PC-9 (cell line): Measurements from ENCODE around the gene BUB1. TPM values are rescaled to one million over a fixed set of nuclear protein-coding genes. Genes with fewer than 3 reads are reported as not detected.

Source experiments
- BruUV-seq: library from RNA; stranded (reverse); fragments of 400-500 nt; replicated peaks from 2 replicates; lab custom pipeline; 2021; lab: Mats Ljungman, UMichigan
- CTCF ChIA-PET: fragments of 300-600 bp; sonication (Branson Sonifier 250); formaldehyde crosslinking; loops from one replicate; lab custom pipeline; 2022; ENCODE audit warnings: antibody characterized with exemption; lab: Charles Lee
- POLR2A ChIA-PET: fragments of 300-600 bp; sonication (Branson Sonifier 250); formaldehyde crosslinking; loops from one replicate; lab custom pipeline; 2022; ENCODE audit warnings: antibody characterized with exemption; ENCODE audit not compliant: unreplicated experiment; lab: Charles Lee
- DNase-seq, 2 experiments: peaks; one replicate each; pipeline versions ENCODE4 v3.0.0 to v3.0.0-alpha.2; 2015 to 2022; ENCODE audit warnings: mixed read lengths in 1 of 2
- H2AFZ ChIP-seq: fragments of 200-600 bp; sonication (generic); 2 replicates; pipeline ENCODE4 v1.8.1; 2017; ENCODE audit warnings: antibody characterized with exemption
- H3F3A ChIP-seq: fragments of 200-600 bp; sonication (generic); 2 replicates; pipeline ENCODE4 v1.8.1; 2017; ENCODE audit warnings: antibody characterized with exemption, mild to moderate bottlenecking, low read depth; ENCODE audit not compliant: insufficient read depth
- H3K27ac ChIP-seq: fragments of 200-600 bp; sonication (generic); 2 replicates; pipeline ENCODE4 v1.6.1; 2016; ENCODE audit warnings: mixed run types
- H3K27me3 ChIP-seq: fragments of 200-600 bp; sonication (generic); 2 replicates; pipeline ENCODE4 v1.6.1; 2016; ENCODE audit warnings: low read depth, mixed run types; ENCODE audit not compliant: insufficient read depth
- H3K36me3 ChIP-seq: fragments of 200-600 bp; sonication (generic); 2 replicates; pipeline ENCODE4 v1.6.1; 2016; ENCODE audit warnings: low read depth, mixed run types
- H3K4me1 ChIP-seq: fragments of 200-600 bp; sonication (generic); replicated peaks from 2 replicates; pipeline ENCODE4 v1.6.1; 2016; ENCODE audit warnings: mixed run types; ENCODE audit not compliant: insufficient read depth
- H3K4me2 ChIP-seq: fragments of 200-600 bp; sonication (generic); 2 replicates; pipeline ENCODE4 v1.6.1; 2017; ENCODE audit warnings: mixed run types
- H3K4me3 ChIP-seq: fragments of 200-600 bp; sonication (generic); 2 replicates; pipeline ENCODE4 v1.6.1; 2016; ENCODE audit warnings: mixed run types
- H3K79me2 ChIP-seq: fragments of 200-600 bp; sonication (generic); 2 replicates; pipeline ENCODE4 v1.6.1; 2017; ENCODE audit warnings: low read depth, mixed run types
- H3K9me2 ChIP-seq: fragments of 200-600 bp; sonication (generic); 2 replicates; pipeline ENCODE4 v1.8.1; 2017; ENCODE audit warnings: mild to moderate bottlenecking; ENCODE audit not compliant: insufficient read depth
- H3K9me3 ChIP-seq: fragments of 200-600 bp; sonication (generic); 2 replicates; pipeline ENCODE4 v1.8.1; 2016; ENCODE audit warnings: low read depth; ENCODE audit not compliant: insufficient read depth
- H4K20me1 ChIP-seq: fragments of 200-600 bp; sonication (generic); 2 replicates; pipeline ENCODE4 v1.8.1; 2017; ENCODE audit not compliant: insufficient read depth
- CTCF ChIP-seq: fragments of 200-600 bp; sonication (generic); conservative IDR thresholded peaks from 2 replicates; pipeline ENCODE4 v1.6.1; 2017; ENCODE audit warnings: mixed run types, antibody characterized with exemption, mild to moderate bottlenecking, moderate library complexity
- EZH2 ChIP-seq: fragments of 200-600 bp; sonication (generic); IDR thresholded peaks from 2 replicates; pipeline ENCODE4 v1.8.0; 2017; ENCODE audit warnings: antibody characterized with exemption, low read depth
- intact Hi-C: fragments of 100-400 bp; cut with micrococcal nuclease; formaldehyde crosslinking; loops from one replicate; pipeline ENCODE4 v1.10.0; 2022; ENCODE audit not compliant: unreplicated experiment
- total RNA-seq: library from RNA; stranded (reverse); gene quantifications from 2 replicates; pipeline ENCODE4 v1.2.3, GENCODE V29; 2021

BUB1 gene
- total RNA-seq, 1 experiment from 2014 or later, result 74.6 TPM

DNA sequence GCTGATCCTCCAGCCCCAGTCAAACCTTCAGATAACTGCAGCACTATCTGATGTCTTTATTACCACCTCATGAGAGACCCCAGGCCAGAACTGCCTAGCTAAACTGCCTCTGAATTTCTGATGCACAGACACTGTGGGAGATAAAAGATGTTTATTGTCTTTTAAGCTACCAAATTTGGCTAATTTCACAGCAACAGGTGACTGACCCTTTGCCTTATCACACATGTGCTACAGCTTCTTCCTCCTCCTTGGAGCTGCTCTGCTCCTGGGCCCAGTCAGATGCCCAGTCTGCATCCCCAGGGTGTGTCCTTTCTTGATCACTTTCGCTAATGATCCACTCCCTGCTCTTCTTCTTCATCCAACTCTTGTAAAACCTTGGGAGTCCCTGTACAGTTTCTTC is 34.9 kb upstream of the BUB1 start:
- Histone ChIP-seq H3K27me3 (no peaks in the 10 kb centered on the region), H3F3A (peaks cover 7% of the 10 kb centered on the region; the same call in 1 of the 2 replicates), H2AFZ (no peak overlapping the region), H4K20me1 (no peaks in the 10 kb centered on the region), H3K27ac (no peak overlapping the region), H3K36me3 (no peaks in the 10 kb centered on the region), H3K4me1 (peaks cover 30% of the 10 kb centered on the region), H3K4me3 (no peak overlapping the region), H3K9me3 (no peaks in the 10 kb centered on the region), H3K79me2 (no peaks in the 10 kb centered on the region), H3K4me2 (no peak overlapping the region), H3K9me2 (no peaks in the 10 kb centered on the region)
- ChIA-PET CTCF (no interaction called here), POLR2A (no interaction called here)
- no peak for TF ChIP-seq EZH2
- no peak for TF ChIP-seq CTCF
- no TSS peak for BruUV-seq
- no peak for DNase-seq
- intact Hi-C loops, result no loop called here

- BruUV-seq, result no TSS peak
- no peaks in the 10 kb centered on the region for H3K36me3 ChIP-seq
- intact Hi-C loops, result no loop called here
Observed at GRCh38 chr2:110708455-110708854, 30.6 kb upstream of the BUB1 start.

GRCh38 chr2:110707386-110707965 is 29.6 kb upstream of the BUB1 start:
- Histone ChIP-seq H3K9me3 (no peaks in the 10 kb centered on the region), H3K4me2 (no peak overlapping the region), H4K20me1 (no peaks in the 10 kb centered on the region), H3K4me1 (no peaks in the 10 kb centered on the region), H3K27me3 (no peaks in the 10 kb centered on the region), H3K9me2 (peaks cover 9% of the 10 kb centered on the region; the same call in 1 of the 2 replicates), H3K36me3 (no peaks in the 10 kb centered on the region), H3K79me2 (no peaks in the 10 kb centered on the region), H2AFZ (no peak overlapping the region), H3K4me3 (no peak overlapping the region), H3F3A (no peaks in the 10 kb centered on the region), H3K27ac (no peak overlapping the region)
- no peak for DNase-seq
- intact Hi-C loops, result no loop called here
- ChIA-PET POLR2A (no interaction called here), CTCF (no interaction called here)
- TF ChIP-seq EZH2, result no peak
- TF ChIP-seq CTCF, result no peak
- no TSS peak for BruUV-seq

More at GRCh38 chr2:110708455-110708854, 30.6 kb upstream of the BUB1 start:
- H3K4me1 ChIP-seq, result peaks cover 4% of the 10 kb centered on the region; the same call in 1 of the 2 replicates
- no peak overlapping the region for H3K4me2 ChIP-seq
- ChIA-PET CTCF (no interaction called here), POLR2A (no interaction called here)
- H3K4me3 ChIP-seq, result no peak overlapping the region
- H2AFZ ChIP-seq, result no peak overlapping the region
- no peaks in the 10 kb centered on the region for H3K9me3 ChIP-seq
- no peaks in the 10 kb centered on the region for H3K27me3 ChIP-seq
- H4K20me1 ChIP-seq, result no peaks in the 10 kb centered on the region
- TF ChIP-seq EZH2, result no peak
- peaks cover 9% of the 10 kb centered on the region; the same call in 1 of the 2 replicates for H3K9me2 ChIP-seq
- H3K79me2 ChIP-seq, result no peaks in the 10 kb centered on the region
- DNase-seq, result no peak
- H3F3A ChIP-seq, result no peaks in the 10 kb centered on the region
- no peak overlapping the region for H3K27ac ChIP-seq
